ENCODE measurements around the gene PTPRS. TPM values are rescaled to one million over a fixed set of nuclear protein-coding genes. Genes with fewer than 3 reads are reported as not detected.

The PTPRS gene
- total and polyA plus RNA-seq, 9 of the 15 experiments (the other 6 are each of a cell fraction or from before 2014, with no cell fraction given), result 1.1 to 49.4 (median 14.1) TPM

DNA sequence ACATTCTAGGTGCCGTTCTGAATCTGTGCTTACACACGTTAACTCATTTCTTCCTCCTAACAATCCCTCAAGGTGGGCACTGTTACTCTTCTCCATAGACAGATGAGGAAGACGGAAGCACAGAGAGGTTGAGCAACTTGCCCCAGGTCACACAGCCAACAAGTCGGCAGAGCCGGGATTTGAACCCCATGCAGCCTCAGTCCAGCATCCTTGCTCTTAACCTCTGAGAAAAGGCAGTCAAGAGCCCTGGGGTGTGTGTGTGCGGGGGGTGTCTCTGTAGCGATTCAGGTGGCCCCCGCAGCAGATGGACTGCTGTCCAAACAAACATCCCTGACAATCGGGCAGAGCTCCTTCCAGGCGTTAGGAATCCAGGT, 6.3 kb downstream of the PTPRS start:
- ChIA-PET CTCF (ENCODE audit: low intra/inter-chr PET ratio) (no interaction called here), POLR2A (interaction anchor here (0.8 to 1.4 kb wide), 2 partner anchors 9 to 11 kb away, joined by 5 to 6 read pairs; no protein-coding TSS in a partner anchor)
- no peak for DNase-seq (ENCODE audit: extremely low read depth in 1 of 4, low spot score in 3 of 4)
- Histone ChIP-seq H3K9me3 (replicated peaks; ENCODE audit: control insufficient read depth, insufficient read depth, low read depth, low read length) (no peaks in the 10 kb centered on the region), H3K36me3 (ENCODE audit: control insufficient read depth, insufficient read depth, low read length) (no peaks in the 10 kb centered on the region), H2AFZ (ENCODE audit: low read depth, low read length) (no peak overlapping the region), H3K4me3 (no peak overlapping the region), H3K4me2 (ENCODE audit: insufficient read depth, low read length) (no peak overlapping the region), H3K79me2 (ENCODE audit: control insufficient read depth, insufficient read depth, low read length) (no peaks in the 10 kb centered on the region), H3K9ac (ENCODE audit: insufficient read depth in 1 of 2, low read depth in 2 of 2, low read length in 2 of 2) (no peak overlapping the region; a peak in 1 of 4 replicates), H3K27ac (ENCODE audit: extremely low read depth, low read depth, low read length) (no peak overlapping the region), H3K9me1 (ENCODE audit: control insufficient read depth, insufficient read depth, low read length) (no peaks in the 10 kb centered on the region), H3K4me1 (replicated peaks in 1 of 2; ENCODE audit: control insufficient read depth in 2 of 2, insufficient read depth in 2 of 2, low read length in 2 of 2) (peaks cover 0 to 31% of the 10 kb centered on the region in 2 experiments; a peak in 3 of 5 replicates), H3K27me3 (ENCODE audit: control insufficient read depth in 2 of 2, insufficient read depth in 2 of 2, low read length in 2 of 2) (peaks cover 18 to 43% of the 10 kb centered on the region in 2 experiments), H4K20me1 (replicated peaks; ENCODE audit: control insufficient read depth, insufficient read depth, low read length) (peaks cover 6% of the 10 kb centered on the region; the same call in 1 of the 2 replicates)
- in situ Hi-C loops (cut with MboI), result no loop called here
- 33% methylated on average over 10 of the region's 10 CpGs for WGBS (ENCODE audit: insufficient coverage, low coverage, missing lambda C conversion rate)
- intact Hi-C loops (cut with micrococcal nuclease), result no loop called here
- no TSS peak for BruUV-seq (replicated peaks)
- no peak for ATAC-seq
- no peak for FAIRE-seq
- TF ChIP-seq ZNF274 (IDR thresholded peaks at IDR 0.05; ENCODE audit: borderline replicate concordance, low read depth, low read length) (no peak), KDM1A (IDR thresholded peaks at IDR 0.05) (peak; percentile 67 to 80; a peak in 3 of 4 replicates), GATAD2A (IDR thresholded peaks at IDR 0.05) (no peak), SAFB (IDR thresholded peaks at IDR 0.05; ENCODE audit: borderline replicate concordance, low read depth, low read length) (no peak), RFX1 (IDR thresholded peaks at IDR 0.05) (no peak), SMARCA5 (IDR thresholded peaks at IDR 0.05) (peak; percentile 75; the same call in 1 of the 2 replicates), FOXK1 (CRISPR knock-in tag; IDR thresholded peaks at IDR 0.05; ENCODE audit: borderline replicate concordance) (no peak), MIER1 (IDR thresholded peaks at IDR 0.05; ENCODE audit: low read depth) (no peak), PHB2 (IDR thresholded peaks at IDR 0.05; ENCODE audit: low read depth) (no peak), HEY1 (CRISPR knock-in tag; IDR thresholded peaks at IDR 0.05; ENCODE audit: borderline replicate concordance) (no peak), PHF8 (IDR thresholded peaks at IDR 0.05; ENCODE audit: borderline replicate concordance, low read length) (no peak), CBX1 (IDR thresholded peaks at IDR 0.05; ENCODE audit: low read depth) (peak; percentile 40; the same call in 1 of the 2 replicates), POLR2H (tag; IDR thresholded peaks at IDR 0.05; ENCODE audit: low read depth) (no peak), RCOR1 (IDR thresholded peaks at IDR 0.05; ENCODE audit: borderline replicate concordance in 1 of 2, low read depth in 2 of 2, low read length in 2 of 2) (peak in 1 of 2 experiments; percentile 52; a peak in 1 of 4 replicates), ZBTB8A (IDR thresholded peaks at IDR 0.05; ENCODE audit: partially characterized antibody) (no peak), MEF2D (tag; conservative IDR thresholded peaks at IDR 0.05; ENCODE audit: low read depth) (no peak), NFE2 (IDR thresholded peaks at IDR 0.05; ENCODE audit: low read depth) (no peak)
- TF ChIP-seq, protein P1, sequence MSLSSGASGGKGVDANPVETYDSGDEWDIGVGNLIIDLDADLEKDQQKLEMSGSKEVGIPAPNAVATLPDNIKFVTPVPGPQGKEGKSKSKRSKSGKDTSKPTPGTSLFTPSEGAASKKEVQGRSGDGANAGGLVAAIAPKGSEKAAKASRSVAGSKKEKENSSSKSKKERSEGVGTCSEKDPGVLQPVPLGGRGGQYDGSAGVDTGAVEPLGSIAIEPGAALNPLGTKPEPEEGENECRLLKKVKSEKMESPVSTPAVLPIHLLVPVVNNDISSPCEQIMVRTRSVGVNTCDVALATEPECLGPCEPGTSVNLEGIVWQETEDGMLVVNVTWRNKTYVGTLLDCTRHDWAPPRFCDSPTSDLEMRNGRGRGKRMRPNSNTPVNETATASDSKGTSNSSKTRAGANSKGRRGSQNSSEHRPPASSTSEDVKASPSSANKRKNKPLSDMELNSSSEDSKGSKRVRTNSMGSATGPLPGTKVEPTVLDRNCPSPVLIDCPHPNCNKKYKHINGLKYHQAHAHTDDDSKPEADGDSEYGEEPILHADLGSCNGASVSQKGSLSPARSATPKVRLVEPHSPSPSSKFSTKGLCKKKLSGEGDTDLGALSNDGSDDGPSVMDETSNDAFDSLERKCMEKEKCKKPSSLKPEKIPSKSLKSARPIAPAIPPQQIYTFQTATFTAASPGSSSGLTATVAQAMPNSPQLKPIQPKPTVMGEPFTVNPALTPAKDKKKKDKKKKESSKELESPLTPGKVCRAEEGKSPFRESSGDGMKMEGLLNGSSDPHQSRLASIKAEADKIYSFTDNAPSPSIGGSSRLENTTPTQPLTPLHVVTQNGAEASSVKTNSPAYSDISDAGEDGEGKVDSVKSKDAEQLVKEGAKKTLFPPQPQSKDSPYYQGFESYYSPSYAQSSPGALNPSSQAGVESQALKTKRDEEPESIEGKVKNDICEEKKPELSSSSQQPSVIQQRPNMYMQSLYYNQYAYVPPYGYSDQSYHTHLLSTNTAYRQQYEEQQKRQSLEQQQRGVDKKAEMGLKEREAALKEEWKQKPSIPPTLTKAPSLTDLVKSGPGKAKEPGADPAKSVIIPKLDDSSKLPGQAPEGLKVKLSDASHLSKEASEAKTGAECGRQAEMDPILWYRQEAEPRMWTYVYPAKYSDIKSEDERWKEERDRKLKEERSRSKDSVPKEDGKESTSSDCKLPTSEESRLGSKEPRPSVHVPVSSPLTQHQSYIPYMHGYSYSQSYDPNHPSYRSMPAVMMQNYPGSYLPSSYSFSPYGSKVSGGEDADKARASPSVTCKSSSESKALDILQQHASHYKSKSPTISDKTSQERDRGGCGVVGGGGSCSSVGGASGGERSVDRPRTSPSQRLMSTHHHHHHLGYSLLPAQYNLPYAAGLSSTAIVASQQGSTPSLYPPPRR (CRISPR knock-in tag; IDR thresholded peaks at IDR 0.05; ENCODE audit: borderline replicate concordance), result no peak
- TF ChIP-seq, protein P2, sequence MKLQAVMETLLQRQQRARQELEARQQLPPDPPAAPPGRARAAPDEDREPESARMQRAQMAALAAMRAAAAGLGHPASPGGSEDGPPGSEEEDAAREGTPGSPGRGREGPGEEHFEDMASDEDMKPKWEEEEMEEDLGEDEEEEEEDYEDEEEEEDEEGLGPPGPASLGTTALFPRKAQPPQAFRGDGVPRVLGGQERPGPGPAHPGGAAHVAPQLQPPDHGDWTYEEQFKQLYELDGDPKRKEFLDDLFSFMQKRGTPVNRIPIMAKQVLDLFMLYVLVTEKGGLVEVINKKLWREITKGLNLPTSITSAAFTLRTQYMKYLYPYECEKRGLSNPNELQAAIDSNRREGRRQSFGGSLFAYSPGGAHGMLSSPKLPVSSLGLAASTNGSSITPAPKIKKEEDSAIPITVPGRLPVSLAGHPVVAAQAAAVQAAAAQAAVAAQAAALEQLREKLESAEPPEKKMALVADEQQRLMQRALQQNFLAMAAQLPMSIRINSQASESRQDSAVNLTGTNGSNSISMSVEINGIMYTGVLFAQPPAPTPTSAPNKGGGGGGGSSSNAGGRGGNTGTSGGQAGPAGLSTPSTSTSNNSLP (IDR thresholded peaks at IDR 0.05; ENCODE audit: borderline replicate concordance, low read depth, low read length), result no peak

Data from K562 (cell line).